HEK293T (cell line): Measurements from ENCODE around the gene SLC2A13.

Experiments
- FOXA1 ChIP-seq: fragments of 450-650 bp; IDR thresholded peaks from 2 replicates; pipeline ENCODE4 v1.6.1; 2016; ENCODE audit warnings: mild to moderate bottlenecking
- FOXK2 ChIP-seq: fragments of 450-650 bp; IDR thresholded peaks from 2 replicates; pipeline ENCODE4 v1.6.1; 2016; ENCODE audit warnings: mild to moderate bottlenecking
- L3MBTL2 ChIP-seq: fragments of 450-650 bp; conservative IDR thresholded peaks from 2 replicates; pipeline ENCODE4 v1.6.1; 2016; ENCODE audit warnings: mild to moderate bottlenecking

DNA sequence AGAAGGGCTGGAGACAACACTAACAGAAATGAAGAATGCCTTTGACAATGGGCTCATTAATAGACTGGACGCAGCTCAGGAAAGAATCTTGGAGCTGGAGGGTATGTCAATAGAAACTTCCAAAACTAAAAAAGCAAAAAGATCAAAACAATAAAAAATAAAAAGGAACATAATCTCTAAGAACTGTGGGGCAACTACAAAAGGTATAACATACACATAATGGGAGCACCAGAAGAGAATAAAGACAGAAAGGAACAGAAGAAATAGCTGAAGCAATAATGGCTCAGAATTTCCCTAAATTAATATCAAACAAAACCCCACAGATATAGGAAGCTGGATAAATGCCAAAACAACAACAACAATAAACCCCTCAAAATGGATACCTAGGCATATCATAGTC is 362.2 kb downstream of the SLC2A13 start:
- TF ChIP-seq FOXK2 (no peak), L3MBTL2 (no peak), FOXA1 (no peak)
